ENCODE results near the gene UBE2J2.
A peak's percentile ranks its signal among the peaks of the same experiment; 100 is the strongest.

The UBE2J2 gene

GRCh38 chr1:1243266-1243660 is 30.4 kb downstream of the UBE2J2 start:
- no peaks in the 10 kb centered on the region for H3K9me3 ChIP-seq (ENCODE audit: control insufficient read depth, low read length)
- no peak for TF ChIP-seq CTCF (IDR thresholded peaks at IDR 0.05)
- no peak overlapping the region for H3K27ac ChIP-seq
- H2AFZ ChIP-seq, result no peak overlapping the region
- H3K4me3 ChIP-seq (ENCODE audit: low read depth, low read length), result no peak overlapping the region
- H3K36me3 ChIP-seq (ENCODE audit: control insufficient read depth, insufficient read depth, low read length), result no peaks in the 10 kb centered on the region
- H3K4me1 ChIP-seq, result no peaks in the 10 kb centered on the region
- no peaks in the 10 kb centered on the region for H3K27me3 ChIP-seq (ENCODE audit: control insufficient read depth, insufficient read depth, low read length)
- no peaks in the 10 kb centered on the region for H3K79me2 ChIP-seq
- no peak overlapping the region for H3K4me2 ChIP-seq (ENCODE audit: low read length)
- no peak overlapping the region for H3K9ac ChIP-seq

- TF ChIP-seq CTCF (IDR thresholded peaks at IDR 0.05), result no peak
- no peaks in the 10 kb centered on the region for H3K79me2 ChIP-seq
- H3K36me3 ChIP-seq (ENCODE audit: control insufficient read depth, insufficient read depth, low read length), result no peaks in the 10 kb centered on the region
- no peak overlapping the region for H3K27ac ChIP-seq
- no peak overlapping the region for H3K4me2 ChIP-seq (ENCODE audit: low read length)
- no peak overlapping the region for H3K4me3 ChIP-seq (ENCODE audit: low read depth, low read length)
- H3K9me3 ChIP-seq (ENCODE audit: control insufficient read depth, low read length), result no peaks in the 10 kb centered on the region
- H3K27me3 ChIP-seq (ENCODE audit: control insufficient read depth, insufficient read depth, low read length), result no peaks in the 10 kb centered on the region
- no peak overlapping the region for H2AFZ ChIP-seq
- H3K4me1 ChIP-seq, result no peaks in the 10 kb centered on the region
- H3K9ac ChIP-seq, result no peak overlapping the region
These were observed 31.0 kb downstream of the UBE2J2 start for GRCh38 chr1:1242461-1243265.

GRCh38 chr1:1241588-1242219 is 31.9 kb downstream of the UBE2J2 start:
- Histone ChIP-seq H3K9me3 (ENCODE audit: control insufficient read depth, low read length) (no peaks in the 10 kb centered on the region), H3K27me3 (ENCODE audit: control insufficient read depth, insufficient read depth, low read length) (no peaks in the 10 kb centered on the region), H3K9ac (no peak overlapping the region), H3K36me3 (ENCODE audit: control insufficient read depth, insufficient read depth, low read length) (no peaks in the 10 kb centered on the region), H3K79me2 (no peaks in the 10 kb centered on the region), H3K4me2 (ENCODE audit: low read length) (no peak overlapping the region), H3K4me1 (no peaks in the 10 kb centered on the region), H2AFZ (no peak overlapping the region), H3K4me3 (ENCODE audit: low read depth, low read length) (no peak overlapping the region), H3K27ac (no peak overlapping the region)
- TF ChIP-seq CTCF (IDR thresholded peaks at IDR 0.05), result no peak

- no peak for TF ChIP-seq CTCF (IDR thresholded peaks at IDR 0.05)
- Histone ChIP-seq H3K79me2 (no peaks in the 10 kb centered on the region), H3K27me3 (ENCODE audit: control insufficient read depth, insufficient read depth, low read length) (no peaks in the 10 kb centered on the region), H3K36me3 (ENCODE audit: control insufficient read depth, insufficient read depth, low read length) (no peaks in the 10 kb centered on the region), H3K9me3 (ENCODE audit: control insufficient read depth, low read length) (no peaks in the 10 kb centered on the region), H2AFZ (no peak overlapping the region), H3K4me1 (no peaks in the 10 kb centered on the region), H3K4me2 (ENCODE audit: low read length) (peak overlapping the region; percentile 51), H3K4me3 (ENCODE audit: low read depth, low read length) (no peak overlapping the region), H3K9ac (no peak overlapping the region), H3K27ac (no peak overlapping the region)
These were observed 32.6 kb downstream of the UBE2J2 start for GRCh38 chr1:1240822-1241587.

Measured in parathyroid adenoma (tissue), 2 donors.